ENCODE measurements around the gene VIPR2. TPM values are rescaled to one million over a fixed set of nuclear protein-coding genes. Genes with fewer than 3 reads are reported as not detected.

VIPR2 gene
- total and polyA plus RNA-seq, 2 of the 13 experiments (the other 11 are each of a cell fraction or from before 2014, with no cell fraction given), result not detected

- no peak for TF ChIP-seq ZNF652 (CRISPR knock-in tag; IDR thresholded peaks at IDR 0.05; ENCODE audit: borderline replicate concordance, low read depth)
Measured at GRCh38 chr7:159099711-159100231, 44.9 kb downstream of the VIPR2 start (continued).

DNA sequence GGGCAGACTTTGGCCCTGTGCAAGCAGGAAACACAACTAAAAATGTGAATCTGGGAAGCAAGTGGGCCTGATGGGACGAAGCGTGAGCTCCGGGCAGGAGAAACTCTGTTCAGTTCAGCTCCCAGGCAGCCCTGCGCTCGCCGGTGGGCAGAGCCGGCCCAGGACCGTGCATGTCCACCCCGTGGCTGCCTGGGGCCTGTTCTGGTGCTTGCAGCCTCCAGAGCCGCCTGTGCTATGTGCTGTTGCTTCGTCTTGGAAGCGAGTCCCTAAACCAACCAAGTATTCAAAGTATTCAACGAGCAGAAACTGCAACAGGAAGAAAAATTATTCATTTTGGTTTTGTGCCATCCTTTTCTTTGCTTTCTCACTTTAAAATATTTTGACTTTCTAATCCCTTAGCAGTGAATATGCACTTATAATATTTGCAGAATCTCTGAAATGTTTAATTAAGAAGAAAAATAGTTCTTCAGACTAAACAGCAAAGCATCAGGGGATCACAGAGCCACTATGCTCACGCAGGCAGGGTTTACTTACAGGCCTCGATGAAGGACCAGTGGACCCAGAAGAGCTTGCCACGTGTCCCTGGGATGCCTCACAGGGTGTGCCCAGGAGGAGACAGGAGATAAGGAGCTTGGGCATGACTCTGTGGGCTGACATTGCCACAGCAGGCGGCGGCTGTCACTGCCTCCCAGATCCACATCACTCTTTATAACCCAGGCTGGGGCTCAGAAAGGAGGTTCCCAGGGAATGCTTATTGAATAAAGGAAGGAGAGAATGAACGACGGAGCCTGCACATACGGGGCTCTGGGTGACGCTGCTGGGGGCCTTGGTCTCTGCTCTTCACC is 45.6 kb downstream of the VIPR2 start:
- no peak overlapping the region for H3K4me3 ChIP-seq (replicated peaks in 1 of 3; ENCODE audit: insufficient read depth in 1 of 3, low read depth in 2 of 3, low read length in 3 of 3)
- no TSS peak for BruUV-seq (replicated peaks)
- DNase-seq (ENCODE audit: low spot score) (no peak), ATAC-seq (peak; percentile 75), FAIRE-seq (no peak)
- H3K9me3 ChIP-seq (ENCODE audit: low read length), result no peaks in the 10 kb centered on the region
- no peaks in the 10 kb centered on the region for H3K4me1 ChIP-seq (ENCODE audit: insufficient read depth, low read length)
- no peaks in the 10 kb centered on the region for H4K20me1 ChIP-seq (ENCODE audit: insufficient read depth, low read length)
- 18% methylated on average over 18 of the region's 22 CpGs for WGBS (ENCODE audit: low lambda C conversion rate)
- intact Hi-C loops (cut with micrococcal nuclease; ENCODE audit: unreplicated experiment), result no loop called here
- H3K27ac ChIP-seq (ENCODE audit: extremely low read length, insufficient read depth, low read length), result no peak overlapping the region
- no peaks in the 10 kb centered on the region for H3K36me3 ChIP-seq (replicated peaks in 1 of 2; ENCODE audit: control insufficient read depth in 1 of 2, insufficient read depth in 2 of 2, low read length in 2 of 2)
- TF ChIP-seq MZF1 (CRISPR knock-in tag; IDR thresholded peaks at IDR 0.05; ENCODE audit: borderline replicate concordance) (no peak), CREM (IDR thresholded peaks at IDR 0.05) (no peak), CREM (CRISPR knock-in tag; IDR thresholded peaks at IDR 0.05) (no peak)
- CTCF ChIA-PET (ENCODE audit: low intra/inter-chr PET ratio, low total read pairs), result no interaction called here
- no peak overlapping the region for H2AFZ ChIP-seq (ENCODE audit: low read length)
- in situ Hi-C loops (cut with HindIII; ENCODE audit: extremely low pct_ligation_motif_present, low pct_unique_long_range_greater_than_20kb), result no loop called here
- POLR2A ChIA-PET, result no interaction called here
- peaks cover 4 to 59% of the 10 kb centered on the region in 2 experiments; a peak in 3 of 5 replicates for H3K27me3 ChIP-seq (ENCODE audit: control insufficient read depth in 1 of 2, insufficient read depth in 2 of 2, low read length in 2 of 2)
- H3K4me2 ChIP-seq (ENCODE audit: low read depth, low read length), result no peak overlapping the region
- H3K9ac ChIP-seq (ENCODE audit: insufficient read depth, low read depth, low read length), result no peak overlapping the region
- no peaks in the 10 kb centered on the region for H3K79me2 ChIP-seq (ENCODE audit: insufficient read depth, low read length)

- H3K36me3 ChIP-seq (replicated peaks in 1 of 2; ENCODE audit: control insufficient read depth in 1 of 2, insufficient read depth in 2 of 2, low read length in 2 of 2), result no peaks in the 10 kb centered on the region
- intact Hi-C loops (cut with micrococcal nuclease; ENCODE audit: unreplicated experiment) (no loop called here), in situ Hi-C loops (cut with HindIII; ENCODE audit: extremely low pct_ligation_motif_present, low pct_unique_long_range_greater_than_20kb) (no loop called here)
- ChIA-PET CTCF (ENCODE audit: low intra/inter-chr PET ratio, low total read pairs) (no interaction called here), POLR2A (no interaction called here)
- H2AFZ ChIP-seq (ENCODE audit: low read length), result no peak overlapping the region
- H3K27me3 ChIP-seq (ENCODE audit: control insufficient read depth in 1 of 2, insufficient read depth in 2 of 2, low read length in 2 of 2), result peaks cover 4 to 57% of the 10 kb centered on the region in 2 experiments; a peak in 3 of 5 replicates
- BruUV-seq (replicated peaks), result no TSS peak
- WGBS (ENCODE audit: low lambda C conversion rate), result 0% methylated on average over 3 of the region's 6 CpGs
- no peaks in the 10 kb centered on the region for H3K9me3 ChIP-seq (ENCODE audit: low read length)
- FAIRE-seq, result no peak
- no peaks in the 10 kb centered on the region for H3K4me1 ChIP-seq (ENCODE audit: insufficient read depth, low read length)
- H3K79me2 ChIP-seq (ENCODE audit: insufficient read depth, low read length), result no peaks in the 10 kb centered on the region
- H3K9ac ChIP-seq (ENCODE audit: insufficient read depth, low read depth, low read length), result no peak overlapping the region
- H3K4me3 ChIP-seq (replicated peaks in 1 of 3; ENCODE audit: insufficient read depth in 1 of 3, low read depth in 2 of 3, low read length in 3 of 3), result no peak overlapping the region
- H4K20me1 ChIP-seq (ENCODE audit: insufficient read depth, low read length), result no peaks in the 10 kb centered on the region
- no peak overlapping the region for H3K27ac ChIP-seq (ENCODE audit: extremely low read length, insufficient read depth, low read length)
- no peak overlapping the region for H3K4me2 ChIP-seq (ENCODE audit: low read depth, low read length)
- no peak for DNase-seq (ENCODE audit: low spot score)
- TF ChIP-seq ZNF512 (CRISPR knock-in tag; IDR thresholded peaks at IDR 0.05) (no peak), PHF5A (CRISPR knock-in tag; IDR thresholded peaks at IDR 0.05; ENCODE audit: low read depth, unreplicated experiment) (no peak), ZNF432 (CRISPR knock-in tag; IDR thresholded peaks at IDR 0.05; ENCODE audit: borderline replicate concordance) (no peak), XRCC5 (optimal IDR thresholded peaks at IDR 0.05; ENCODE audit: low read length) (no peak)
- TF ChIP-seq, protein P1, sequence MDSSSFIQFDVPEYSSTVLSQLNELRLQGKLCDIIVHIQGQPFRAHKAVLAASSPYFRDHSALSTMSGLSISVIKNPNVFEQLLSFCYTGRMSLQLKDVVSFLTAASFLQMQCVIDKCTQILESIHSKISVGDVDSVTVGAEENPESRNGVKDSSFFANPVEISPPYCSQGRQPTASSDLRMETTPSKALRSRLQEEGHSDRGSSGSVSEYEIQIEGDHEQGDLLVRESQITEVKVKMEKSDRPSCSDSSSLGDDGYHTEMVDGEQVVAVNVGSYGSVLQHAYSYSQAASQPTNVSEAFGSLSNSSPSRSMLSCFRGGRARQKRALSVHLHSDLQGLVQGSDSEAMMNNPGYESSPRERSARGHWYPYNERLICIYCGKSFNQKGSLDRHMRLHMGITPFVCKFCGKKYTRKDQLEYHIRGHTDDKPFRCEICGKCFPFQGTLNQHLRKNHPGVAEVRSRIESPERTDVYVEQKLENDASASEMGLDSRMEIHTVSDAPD (CRISPR knock-in tag; IDR thresholded peaks at IDR 0.05), result no peak
- ATAC-seq, result peak; percentile 40
Measured at GRCh38 chr7:159098424-159098786, 46.3 kb downstream of the VIPR2 start.
